Stimulated activated CD8-positive, alpha-beta memory T cell treated with anti-CD3 and anti-CD28 coated beads, Interleukin-2, amount 100 ng/mL, for 48 hours (primary cell): ENCODE data around the gene SNX33.
A peak's percentile ranks its signal among the peaks of the same experiment; 100 is the strongest.
"Not testable (repeated sequence)": the region's sequence is repeated elsewhere in the genome, so short reads cannot be mapped to it uniquely, and the experiment has no call there.

Experiments used
- DNase-seq, 2 donors: peaks; one replicate each; pipeline ENCODE4 v3.0.0-alpha.2; 2020; ENCODE audit warnings: low read depth in 2 of 2

The SNX33 gene

GRCh38 chr15:75683646-75684312 lies 36.1 kb downstream of the SNX33 start:
- DNase-seq: peak; percentile 65 to 69

GRCh38 chr15:75684648-75685047 lies 36.9 kb downstream of the SNX33 start:
- DNase-seq: no peak

GRCh38 chr15:75685195-75685594 lies 37.5 kb downstream of the SNX33 start:
- DNase-seq: no peak

DNA sequence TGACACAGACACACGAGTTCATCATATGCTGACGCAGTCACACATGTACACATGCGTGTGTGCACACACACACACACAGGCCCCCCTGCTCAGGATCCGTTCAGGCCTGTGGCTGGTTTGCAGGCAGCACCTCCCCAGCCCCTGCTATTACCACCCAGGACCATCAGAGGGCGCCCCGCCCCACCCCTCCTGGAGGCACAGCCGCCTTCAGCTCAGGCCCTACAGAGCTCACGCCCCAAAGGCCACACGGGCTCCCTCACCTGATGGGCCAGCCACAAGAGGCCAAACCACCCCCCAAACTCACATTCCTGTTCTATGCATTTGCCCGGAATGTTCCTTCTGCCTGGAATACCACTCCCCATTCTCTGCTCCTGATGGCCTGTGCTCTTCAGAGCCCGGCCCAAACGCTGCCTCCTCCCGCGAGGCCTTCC lies 38.5 kb downstream of the SNX33 start:
- peak; percentile 52 to 80 for DNase-seq

- DNase-seq: no peak
Observed at GRCh38 chr15:75687486-75688277, 40.0 kb downstream of the SNX33 start.

GRCh38 chr15:75688278-75688557 lies 40.5 kb downstream of the SNX33 start:
- DNase-seq: no peak

GRCh38 chr15:75688831-75689230 lies 41.1 kb downstream of the SNX33 start:
- no peak for DNase-seq

DNA sequence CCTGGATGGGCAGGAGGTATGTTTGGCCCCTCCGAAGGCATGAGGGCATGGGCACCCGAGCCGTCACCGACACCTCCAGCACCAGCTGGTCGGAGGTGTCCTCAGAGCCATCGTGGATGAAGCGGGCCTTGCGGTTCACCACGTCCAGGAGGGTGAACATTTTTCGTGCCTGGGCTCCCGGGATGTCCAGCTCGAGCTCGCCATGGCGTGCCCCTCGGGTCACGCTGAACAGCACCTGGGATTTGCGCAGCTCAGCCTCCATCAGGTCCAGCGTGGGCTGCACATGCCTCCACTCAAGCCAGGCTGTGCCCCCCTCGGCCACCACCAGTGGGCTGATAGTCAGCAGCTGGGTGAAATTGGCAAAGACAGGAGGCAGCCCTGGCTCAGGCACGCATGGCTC lies 41.7 kb downstream of the SNX33 start:
- not testable (repeated sequence) for DNase-seq

DNA sequence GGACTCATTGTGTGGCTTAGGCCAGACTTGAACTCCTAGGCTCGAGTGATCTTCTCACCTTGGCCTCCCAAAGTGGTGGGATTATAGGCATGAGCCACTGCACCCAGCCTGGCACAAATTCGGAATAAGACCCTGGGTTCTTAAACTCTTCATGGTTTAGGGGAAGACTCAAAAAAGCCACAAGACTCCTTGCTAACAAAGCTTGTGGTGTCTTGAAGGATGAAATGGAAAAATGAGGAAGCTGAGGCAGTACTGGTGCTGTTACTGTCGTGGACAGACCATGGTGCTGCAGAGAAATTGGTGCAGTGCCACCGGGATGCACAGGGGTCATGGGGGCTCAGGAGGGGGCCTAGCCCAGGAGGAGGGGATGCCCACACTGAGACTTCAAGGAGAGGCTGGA lies 44.6 kb downstream of the SNX33 start:
- DNase-seq: not testable (repeated sequence)

GRCh38 chr15:75693028-75693427 lies 45.3 kb downstream of the SNX33 start:
- not testable (repeated sequence) for DNase-seq

DNA sequence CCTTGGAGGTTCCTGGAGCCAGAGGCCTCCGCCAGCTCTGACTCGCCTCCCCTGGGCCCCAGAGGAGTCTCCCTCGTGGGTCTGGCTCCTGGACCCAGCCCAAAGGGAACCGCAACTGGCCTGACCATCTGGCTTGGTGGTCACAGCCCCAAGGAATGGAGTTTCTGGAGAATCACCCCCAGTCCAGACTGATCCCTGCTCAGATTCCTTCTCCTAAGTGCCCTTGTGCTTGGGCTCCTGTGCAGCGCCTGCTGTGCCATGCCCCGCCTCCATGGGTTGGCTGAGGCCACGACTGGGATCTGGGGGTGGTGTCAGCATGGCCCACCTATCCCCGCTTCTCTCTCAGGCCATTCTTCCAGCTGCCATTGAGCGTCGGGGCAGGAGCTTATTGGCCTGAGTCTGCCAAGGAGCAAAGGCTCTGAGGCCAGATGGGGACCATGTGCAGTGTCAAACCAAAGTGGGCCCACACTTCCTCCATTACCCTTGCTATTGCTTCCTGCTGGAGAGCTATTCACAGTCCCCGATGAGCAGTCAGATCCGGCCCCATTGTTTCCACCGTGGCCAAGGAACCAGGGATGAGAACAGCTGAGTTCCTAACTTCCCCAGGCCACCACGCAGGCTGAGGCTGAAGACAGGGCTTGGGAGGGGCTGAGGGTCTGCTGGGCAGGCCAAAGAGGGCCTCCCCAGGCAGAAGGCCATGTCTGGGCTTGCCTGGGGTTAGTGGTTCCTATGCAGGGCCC lies 46.0 kb downstream of the SNX33 start:
- no peak for DNase-seq

DNA sequence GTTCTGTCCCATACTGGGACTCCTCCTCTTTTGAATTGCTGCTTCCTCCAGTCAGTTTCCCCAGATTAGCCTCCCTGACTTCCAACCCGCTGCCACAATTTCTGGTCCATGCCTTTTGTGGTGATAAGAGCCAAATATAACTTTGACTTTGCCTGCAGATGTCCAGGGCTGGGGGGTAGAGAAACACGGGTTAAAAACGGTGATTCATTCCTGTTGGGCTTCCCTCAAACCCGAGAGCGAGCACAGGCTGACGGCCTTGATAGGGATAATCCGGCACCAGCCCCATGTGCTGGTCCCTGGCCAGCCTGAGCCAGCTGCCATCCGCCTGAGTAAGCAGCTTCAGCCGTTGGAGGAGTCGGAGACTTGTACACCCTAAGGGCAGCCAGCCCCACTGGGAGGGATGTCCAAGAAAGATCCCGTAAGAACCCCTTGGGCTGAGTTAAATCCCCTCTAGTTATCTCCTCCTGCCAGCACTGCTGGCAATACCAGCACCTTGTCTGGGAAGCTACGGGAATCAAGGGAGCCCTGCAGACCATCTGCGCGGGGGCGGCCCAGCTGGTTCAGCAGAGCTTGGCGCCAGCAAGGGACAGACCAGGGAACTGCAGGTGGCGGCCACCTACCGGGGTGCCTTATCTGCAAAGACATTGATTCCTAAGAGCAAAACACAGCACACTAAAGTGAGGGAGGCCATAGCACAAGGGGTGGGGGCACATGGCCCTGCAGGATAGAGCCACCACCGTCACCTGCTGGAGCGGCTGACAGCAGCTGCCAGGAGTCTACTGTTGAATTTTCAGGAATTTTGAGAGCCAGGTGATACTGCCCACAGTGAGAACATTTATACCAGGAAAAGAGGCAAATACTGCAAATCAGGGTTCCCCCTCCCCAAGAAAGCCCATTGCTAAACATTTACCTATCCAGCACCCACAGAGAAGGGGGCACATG lies 46.8 kb downstream of the SNX33 start:
- no peak for DNase-seq

- no peak for DNase-seq
Observed at GRCh38 chr15:75695220-75695619, 47.5 kb downstream of the SNX33 start.

GRCh38 chr15:75695634-75696310 lies 48.1 kb downstream of the SNX33 start:
- DNase-seq: no peak

DNA sequence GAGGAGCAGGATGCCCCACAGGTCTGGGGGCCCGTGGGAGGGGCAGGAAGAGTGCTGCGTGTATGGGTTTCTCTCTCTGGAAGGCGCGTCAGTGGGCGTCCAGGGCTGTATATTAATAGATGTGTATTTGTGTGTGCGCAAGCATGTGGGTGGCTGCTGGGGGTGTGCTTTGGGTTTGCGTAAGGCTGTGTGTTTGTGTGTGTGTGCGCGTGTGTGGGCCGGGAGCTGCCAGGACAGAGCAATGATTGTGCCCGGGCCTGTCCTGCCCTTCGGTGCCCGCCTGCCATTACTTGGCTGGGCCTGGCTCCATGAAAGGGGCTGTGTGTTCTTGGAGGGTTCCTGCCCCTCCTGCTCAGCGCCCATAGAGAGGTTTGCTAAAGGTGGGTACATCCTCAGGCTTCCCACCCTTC lies 48.6 kb downstream of the SNX33 start:
- DNase-seq: no peak

DNA sequence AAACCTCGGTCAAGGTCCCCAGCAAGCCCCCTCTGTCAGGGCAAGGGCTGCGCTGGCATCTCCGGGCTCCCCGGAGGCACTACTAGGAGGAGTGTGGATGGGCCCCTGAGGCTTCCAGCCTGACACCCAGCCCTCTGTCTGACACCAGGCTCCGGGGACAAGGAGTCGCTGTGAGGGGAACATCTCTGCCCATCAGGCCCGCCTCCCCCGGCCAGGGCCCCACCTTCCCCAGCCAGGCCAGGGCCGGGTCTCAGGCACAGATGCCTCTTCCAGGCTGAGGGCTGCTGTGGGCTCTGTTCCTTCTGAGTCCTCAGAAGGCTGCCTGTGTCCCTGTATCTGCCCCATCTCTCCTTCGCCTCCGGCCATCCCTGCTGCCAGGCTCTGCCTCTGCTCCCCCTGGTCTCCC lies 49.1 kb downstream of the SNX33 start:
- no peak for DNase-seq

GRCh38 chr15:75697523-75697922 lies 49.8 kb downstream of the SNX33 start:
- DNase-seq: no peak

DNA sequence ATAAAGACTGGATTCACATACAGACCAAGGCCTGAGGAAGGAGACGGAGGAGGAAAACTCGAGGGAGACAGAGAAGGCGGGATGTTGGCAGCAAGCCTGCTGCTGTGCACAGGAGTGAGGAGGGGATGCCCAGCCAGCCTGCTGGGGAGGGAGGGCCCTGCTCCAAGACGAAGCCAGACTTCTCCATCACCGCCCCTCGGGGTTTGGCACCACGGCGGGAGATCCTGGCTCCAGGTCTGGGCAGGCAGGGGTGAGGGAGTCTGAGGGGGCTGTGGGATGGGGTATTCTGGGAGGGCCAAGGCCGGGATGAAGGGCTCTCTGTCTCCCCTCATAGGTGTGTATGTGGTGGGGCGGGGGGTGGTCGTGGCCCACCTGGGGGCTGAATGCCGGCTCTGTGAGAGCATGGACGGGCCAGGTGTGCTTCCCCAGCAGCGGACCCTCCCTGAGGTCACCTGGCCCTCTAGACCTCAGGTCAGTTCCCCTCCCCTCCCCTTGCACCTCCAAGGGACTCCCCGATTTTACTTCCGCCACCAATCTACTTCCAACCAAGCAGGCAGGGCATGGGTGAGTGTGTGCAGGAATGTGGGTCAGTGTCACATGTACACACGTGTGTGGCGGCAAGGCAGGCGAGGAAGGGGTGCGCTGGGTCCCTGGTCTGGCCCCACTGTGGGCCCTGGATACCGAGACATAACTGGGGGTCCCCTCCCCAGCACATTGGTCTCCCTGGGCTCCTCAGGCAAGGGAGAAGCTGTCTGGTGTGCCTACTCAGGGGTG lies 50.4 kb downstream of the SNX33 start:
- DNase-seq: not testable (repeated sequence)

GRCh38 chr15:75699517-75699916 lies 51.8 kb downstream of the SNX33 start:
- DNase-seq: not testable (repeated sequence)
